ENCODE results near the gene OR6Y1. TPM values are rescaled to one million over a fixed set of nuclear protein-coding genes. Genes with fewer than 3 reads are reported as not detected.

OR6Y1 gene
- total RNA-seq, 1 donor from 2014 or later = not detected

Other genes starting within 250 kb of the OR6Y1 start
- not detected for gene CD1B, start 222.9 kb downstream of the OR6Y1 start, total RNA-seq (ENCODE audit: unreplicated experiment)
- not detected for gene CD1E, start 200.5 kb downstream of the OR6Y1 start, total RNA-seq (ENCODE audit: unreplicated experiment)
- not detected for gene OR10T2, start 154.9 kb downstream of the OR6Y1 start, total RNA-seq (ENCODE audit: unreplicated experiment)
- not detected for gene OR10K2, start 128.2 kb downstream of the OR6Y1 start, total RNA-seq (ENCODE audit: unreplicated experiment)
- not detected for gene OR10K1, start 92.6 kb downstream of the OR6Y1 start, total RNA-seq (ENCODE audit: unreplicated experiment)
- gene OR10R2, start 82.2 kb downstream of the OR6Y1 start, total RNA-seq (ENCODE audit: unreplicated experiment) = not detected
- gene OR6P1, start 16.2 kb upstream of the OR6Y1 start, total RNA-seq (ENCODE audit: unreplicated experiment) = not detected
- not detected for gene OR10X1, start 25.5 kb upstream of the OR6Y1 start, total RNA-seq (ENCODE audit: unreplicated experiment)
- not detected for gene OR10Z1, start 50.9 kb upstream of the OR6Y1 start, total RNA-seq (ENCODE audit: unreplicated experiment)
- not detected for gene SPTA1, start 132.3 kb upstream of the OR6Y1 start, total RNA-seq (ENCODE audit: unreplicated experiment)
- not detected for gene OR6K2, start 146.2 kb upstream of the OR6Y1 start, total RNA-seq (ENCODE audit: unreplicated experiment)
- gene OR6K3, start 166.3 kb upstream of the OR6Y1 start, total RNA-seq (ENCODE audit: unreplicated experiment) = not detected
- gene OR6K6, start 200.3 kb upstream of the OR6Y1 start, total RNA-seq (ENCODE audit: unreplicated experiment) = not detected
- gene OR6N1, start 217.8 kb upstream of the OR6Y1 start, total RNA-seq (ENCODE audit: unreplicated experiment) = not detected
- gene OR6N2, start 226.8 kb upstream of the OR6Y1 start, total RNA-seq (ENCODE audit: unreplicated experiment) = not detected

All from glutamatergic neuron (in vitro differentiated cells).